C4-2B (cell line): Measurements from ENCODE around the gene PNPLA4.

ENCODE experiments used
- H3K27ac ChIP-seq: fragments of 450-650 bp; 2 replicates; pipeline ENCODE4 v1.5.1; 2017
- ZFX ChIP-seq: fragments of 450-650 bp; IDR thresholded peaks from 2 replicates; pipeline ENCODE4 v1.6.1; 2017
- TF ChIP-seq, protein P1 (sequence below): fragments of 450-650 bp; conservative IDR thresholded peaks from 2 replicates; pipeline ENCODE4 v1.5.1; 2017; ENCODE audit warnings: mild to moderate bottlenecking

PNPLA4 gene

GRCh38 chrX:7927259-7928167 lies at the start of gene PNPLA4:
Gene PNPLA4 (minus strand): TSS chrX:7927413. CDS start chrX:7926119, 1,294 bp downstream.
- H3K27ac ChIP-seq = peak within 1 kb of the TSS; percentile 70
- TF ChIP-seq, protein P1, sequence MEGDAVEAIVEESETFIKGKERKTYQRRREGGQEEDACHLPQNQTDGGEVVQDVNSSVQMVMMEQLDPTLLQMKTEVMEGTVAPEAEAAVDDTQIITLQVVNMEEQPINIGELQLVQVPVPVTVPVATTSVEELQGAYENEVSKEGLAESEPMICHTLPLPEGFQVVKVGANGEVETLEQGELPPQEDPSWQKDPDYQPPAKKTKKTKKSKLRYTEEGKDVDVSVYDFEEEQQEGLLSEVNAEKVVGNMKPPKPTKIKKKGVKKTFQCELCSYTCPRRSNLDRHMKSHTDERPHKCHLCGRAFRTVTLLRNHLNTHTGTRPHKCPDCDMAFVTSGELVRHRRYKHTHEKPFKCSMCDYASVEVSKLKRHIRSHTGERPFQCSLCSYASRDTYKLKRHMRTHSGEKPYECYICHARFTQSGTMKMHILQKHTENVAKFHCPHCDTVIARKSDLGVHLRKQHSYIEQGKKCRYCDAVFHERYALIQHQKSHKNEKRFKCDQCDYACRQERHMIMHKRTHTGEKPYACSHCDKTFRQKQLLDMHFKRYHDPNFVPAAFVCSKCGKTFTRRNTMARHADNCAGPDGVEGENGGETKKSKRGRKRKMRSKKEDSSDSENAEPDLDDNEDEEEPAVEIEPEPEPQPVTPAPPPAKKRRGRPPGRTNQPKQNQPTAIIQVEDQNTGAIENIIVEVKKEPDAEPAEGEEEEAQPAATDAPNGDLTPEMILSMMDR = no peak; the same call in 1 of the 2 replicates
- peak; percentile 77 for TF ChIP-seq ZFX

GRCh38 chrX:7972586-7972985 lies 45.4 kb upstream of the PNPLA4 start:
- TF ChIP-seq ZFX = no peak
- TF ChIP-seq, protein P1 = no peak

GRCh38 chrX:7970428-7970827 lies 43.2 kb upstream of the PNPLA4 start:
- TF ChIP-seq, protein P1 = no peak
- no peak for TF ChIP-seq ZFX
- no peak overlapping the region for H3K27ac ChIP-seq

More at GRCh38 chrX:7972586-7972985, 45.4 kb upstream of the PNPLA4 start:
- no peak overlapping the region for H3K27ac ChIP-seq

- TF ChIP-seq ZFX = no peak
- TF ChIP-seq, protein P1 = no peak
- H3K27ac ChIP-seq = no peak overlapping the region
Observed at GRCh38 chrX:7965436-7965835, 38.2 kb upstream of the PNPLA4 start.

- TF ChIP-seq, protein P1 = no peak
- TF ChIP-seq ZFX = no peak
- H3K27ac ChIP-seq = no peak overlapping the region
Observed at GRCh38 chrX:7960246-7960645, 33.0 kb upstream of the PNPLA4 start.

DNA sequence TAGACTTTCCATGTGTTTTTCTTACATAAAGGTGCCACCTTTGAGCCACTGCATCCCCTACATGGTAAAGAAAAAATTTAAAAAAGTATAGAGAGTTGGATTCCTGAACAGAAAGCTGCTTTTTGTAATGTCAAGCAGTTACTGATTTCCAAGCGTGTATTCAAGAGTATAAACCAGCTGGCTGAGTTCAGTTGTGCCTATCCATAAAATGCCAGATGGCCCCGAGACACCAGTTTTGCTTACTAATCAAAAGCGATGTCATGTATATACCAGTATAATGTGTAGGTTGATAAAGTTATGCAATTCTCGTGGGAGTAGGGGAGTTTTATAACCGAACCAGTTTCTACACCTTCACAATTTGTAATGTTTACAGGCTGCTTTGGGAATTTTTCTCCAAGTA lies 26.2 kb upstream of the PNPLA4 start:
- no peak overlapping the region for H3K27ac ChIP-seq
- no peak for TF ChIP-seq ZFX
- TF ChIP-seq, protein P1 = no peak

- TF ChIP-seq, protein P1 = no peak
- TF ChIP-seq ZFX = no peak
- H3K27ac ChIP-seq = no peak overlapping the region
Observed at GRCh38 chrX:7950865-7951264, 23.7 kb upstream of the PNPLA4 start.
